Vagina (tissue), 2 donors: ENCODE data around the gene SERTM1. TPM values are rescaled to one million over a fixed set of nuclear protein-coding genes. Genes with fewer than 3 reads are reported as not detected.

Experiments used
- DNase-seq, 2 donors: peaks; one replicate each; pipeline ENCODE4 v3.0.0-alpha.2; 2017; ENCODE audit errors: extremely low spot score in 2 of 2
- H3K27ac ChIP-seq: fragments of 200-600 bp; sonication (generic); one replicate; pipeline ENCODE4 v1.5.1; 2019
- H3K27me3 ChIP-seq: fragments of 200-600 bp; sonication (generic); one replicate; pipeline ENCODE4 v1.5.1; 2019
- H3K36me3 ChIP-seq, 2 donors: fragments of 200-600 bp; sonication (generic); one replicate each; pipeline ENCODE4 v1.5.1; 2017 to 2019
- H3K4me1 ChIP-seq: fragments of 200-600 bp; sonication (generic); one replicate; pipeline ENCODE4 v1.5.1; 2019
- H3K4me3 ChIP-seq, 2 donors: fragments of 200-600 bp; sonication (generic); 1 replicate in 1 of 2; 2 replicates in 1 of 2; pipeline ENCODE4 v1.5.1; 2016 to 2019
- H3K9me3 ChIP-seq: fragments of 200-600 bp; sonication (generic); one replicate; pipeline ENCODE4 v1.5.1; 2019
- POLR2A ChIP-seq, 2 donors: fragments of 450-650 bp; IDR thresholded peaks; one replicate each; pipeline ENCODE4 v1.6.1; 2017; ENCODE audit warnings: antibody characterized with exemption in 2 of 2, mild to moderate bottlenecking in 2 of 2, moderate library complexity in 2 of 2
- POLR2AphosphoS5 ChIP-seq, 2 donors: sonication (generic); formaldehyde crosslinking; IDR thresholded peaks; one replicate each; pipeline ENCODE4 v1.9.0; 2017; ENCODE audit warnings: antibody characterized with exemption in 2 of 2, mild to moderate bottlenecking in 2 of 2, low read depth in 1 of 2; ENCODE audit not compliant: insufficient read depth in 1 of 2
- intact Hi-C: fragments of 100-400 bp; cut with DNase I; formaldehyde crosslinking; loops from one replicate; pipeline ENCODE4 v1.15.1; 2023
- total RNA-seq: library from RNA; depleted of rRNA; stranded (reverse); fragments of >200 nt; gene quantifications from one replicate; pipeline ENCODE4 v1.2.3, GENCODE V29; 2016
- TF ChIP-seq, protein P1 (sequence below), 3 experiments: fragments of 450-650 bp in 2 of 3; fragments of 200-600 bp in 1 of 3; sonication (generic) in 1 of 3; IDR thresholded peaks; one replicate each; pipeline ENCODE4 v1.5.1; 2017 to 2019; ENCODE audit warnings: antibody characterized with exemption in 3 of 3, mild to moderate bottlenecking in 2 of 3, moderate library complexity in 2 of 3

The SERTM1 gene
- total RNA-seq: 16.0 TPM

DNA sequence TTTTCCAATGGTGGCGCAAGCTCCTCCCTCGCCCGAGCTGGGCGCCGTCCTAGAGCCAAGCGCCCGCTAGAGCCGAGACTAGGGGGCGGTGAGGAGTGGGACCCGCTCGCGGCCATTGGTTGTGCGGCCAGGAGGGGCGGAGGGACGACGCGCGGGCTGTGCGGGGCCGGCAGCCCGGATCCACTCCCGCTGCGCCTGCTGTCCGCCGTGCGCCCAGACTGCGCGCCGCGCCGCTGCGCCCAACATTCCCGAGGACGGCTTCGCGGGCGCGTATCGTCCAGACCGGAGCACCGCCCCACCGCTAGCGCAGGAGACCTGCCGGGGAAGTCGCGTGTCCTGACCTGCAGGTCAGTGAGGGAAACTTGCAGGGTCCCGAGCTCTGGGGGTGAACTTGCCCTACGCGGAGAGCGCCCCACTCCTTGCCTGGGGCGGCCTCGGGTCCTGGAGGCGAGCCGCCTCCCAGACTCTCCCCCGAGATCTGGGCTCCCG is at the start of gene SERTM1:
Gene SERTM1 (plus strand): TSS at position 183 of the 489 bp plus-strand sequence. CDS start 21,059 bp downstream, outside the sequence.
- intact Hi-C loops: no loop called here
- no peaks in the 10 kb centered on the region for H3K36me3 ChIP-seq
- no peaks in the 10 kb centered on the region for H3K9me3 ChIP-seq
- peak in 1 of 2 donors; percentile 27 for TF ChIP-seq POLR2AphosphoS5 (IDR thresholded peaks at IDR 0.05; ENCODE audit: insufficient read depth in 1 of 2, low read depth in 1 of 2)
- TF ChIP-seq, protein P1, sequence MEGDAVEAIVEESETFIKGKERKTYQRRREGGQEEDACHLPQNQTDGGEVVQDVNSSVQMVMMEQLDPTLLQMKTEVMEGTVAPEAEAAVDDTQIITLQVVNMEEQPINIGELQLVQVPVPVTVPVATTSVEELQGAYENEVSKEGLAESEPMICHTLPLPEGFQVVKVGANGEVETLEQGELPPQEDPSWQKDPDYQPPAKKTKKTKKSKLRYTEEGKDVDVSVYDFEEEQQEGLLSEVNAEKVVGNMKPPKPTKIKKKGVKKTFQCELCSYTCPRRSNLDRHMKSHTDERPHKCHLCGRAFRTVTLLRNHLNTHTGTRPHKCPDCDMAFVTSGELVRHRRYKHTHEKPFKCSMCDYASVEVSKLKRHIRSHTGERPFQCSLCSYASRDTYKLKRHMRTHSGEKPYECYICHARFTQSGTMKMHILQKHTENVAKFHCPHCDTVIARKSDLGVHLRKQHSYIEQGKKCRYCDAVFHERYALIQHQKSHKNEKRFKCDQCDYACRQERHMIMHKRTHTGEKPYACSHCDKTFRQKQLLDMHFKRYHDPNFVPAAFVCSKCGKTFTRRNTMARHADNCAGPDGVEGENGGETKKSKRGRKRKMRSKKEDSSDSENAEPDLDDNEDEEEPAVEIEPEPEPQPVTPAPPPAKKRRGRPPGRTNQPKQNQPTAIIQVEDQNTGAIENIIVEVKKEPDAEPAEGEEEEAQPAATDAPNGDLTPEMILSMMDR (IDR thresholded peaks at IDR 0.05): no peak
- TF ChIP-seq POLR2A (IDR thresholded peaks at IDR 0.05): peak in 1 of 2 donors; percentile 46
- H3K4me1 ChIP-seq: no peaks in the 10 kb centered on the region
- no peaks in the 10 kb centered on the region for H3K27me3 ChIP-seq
- H3K27ac ChIP-seq: no peak within 1 kb of the TSS
- no peak for DNase-seq
- peak within 1 kb of the TSS; percentile 42 to 53 for H3K4me3 ChIP-seq

DNA sequence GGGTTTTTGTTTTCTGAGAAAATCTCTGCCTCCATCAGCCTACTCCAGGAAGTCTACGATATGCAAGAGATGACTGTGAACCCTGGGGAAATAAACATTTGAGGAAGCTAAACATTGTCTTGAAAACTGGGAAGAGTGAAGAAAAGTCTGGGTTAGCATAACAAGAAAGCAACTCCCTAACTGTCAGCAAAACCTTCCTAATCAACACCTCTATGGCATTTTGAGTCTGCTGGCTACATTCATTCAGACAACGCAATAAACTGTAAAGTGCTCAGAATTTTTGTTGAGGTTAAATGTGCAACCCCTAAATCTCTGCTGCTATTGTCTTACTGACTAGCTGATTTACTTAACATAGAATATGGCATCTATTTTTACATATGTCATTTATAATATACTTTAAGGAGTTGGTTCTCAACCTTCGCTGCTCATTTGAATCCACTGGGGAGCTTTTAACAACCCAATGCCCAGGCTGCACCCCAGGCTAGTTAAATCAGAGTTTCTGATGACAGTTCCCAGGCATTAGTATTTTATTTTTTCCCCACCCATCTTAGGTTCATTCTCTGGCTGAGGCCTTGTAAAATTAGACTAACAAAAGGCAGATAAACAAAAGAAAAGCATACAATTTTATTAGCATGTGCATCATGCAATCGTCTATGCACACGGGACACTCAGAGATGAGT is 45.3 kb upstream of the SERTM1 start:
- H3K27me3 ChIP-seq: no peaks in the 10 kb centered on the region
- H3K36me3 ChIP-seq: no peaks in the 10 kb centered on the region
- H3K4me3 ChIP-seq: no peak overlapping the region
- peaks cover 13% of the 10 kb centered on the region for H3K4me1 ChIP-seq
- no peaks in the 10 kb centered on the region for H3K9me3 ChIP-seq
- peak overlapping the region; percentile 46 for H3K27ac ChIP-seq
- TF ChIP-seq, protein P1 (IDR thresholded peaks at IDR 0.05): no peak
- TF ChIP-seq POLR2AphosphoS5 (IDR thresholded peaks at IDR 0.05; ENCODE audit: insufficient read depth in 1 of 2, low read depth in 1 of 2) (no peak), POLR2A (IDR thresholded peaks at IDR 0.05) (no peak)
- intact Hi-C loops: no loop called here
- DNase-seq: no peak

DNA sequence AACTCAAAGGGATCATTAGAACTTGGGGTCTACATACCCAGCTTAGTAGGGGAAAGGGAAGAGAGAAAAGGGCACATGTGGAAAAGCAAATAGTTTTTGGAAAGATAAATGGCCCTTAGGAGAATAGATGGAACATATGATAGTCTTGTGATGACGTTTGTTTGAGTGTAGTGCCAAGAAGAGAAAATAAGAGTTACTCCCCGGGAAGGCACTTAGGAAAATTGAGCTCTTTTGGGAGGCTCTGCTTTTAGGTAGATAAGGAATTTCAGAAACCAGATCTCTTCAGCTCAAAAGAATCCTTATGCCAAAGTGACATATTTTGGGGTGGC is 44.8 kb upstream of the SERTM1 start:
- H3K9me3 ChIP-seq: no peaks in the 10 kb centered on the region
- TF ChIP-seq, protein P1 (IDR thresholded peaks at IDR 0.05): no peak
- TF ChIP-seq POLR2AphosphoS5 (IDR thresholded peaks at IDR 0.05; ENCODE audit: insufficient read depth in 1 of 2, low read depth in 1 of 2): peak in 1 of 2 donors; percentile 30
- TF ChIP-seq POLR2A (IDR thresholded peaks at IDR 0.05): no peak
- intact Hi-C loops: no loop called here
- H3K4me3 ChIP-seq: no peak overlapping the region
- DNase-seq: no peak
- no peaks in the 10 kb centered on the region for H3K27me3 ChIP-seq
- H3K4me1 ChIP-seq: peaks cover 13% of the 10 kb centered on the region
- H3K36me3 ChIP-seq: no peaks in the 10 kb centered on the region
- peak overlapping the region; percentile 46 for H3K27ac ChIP-seq

DNA sequence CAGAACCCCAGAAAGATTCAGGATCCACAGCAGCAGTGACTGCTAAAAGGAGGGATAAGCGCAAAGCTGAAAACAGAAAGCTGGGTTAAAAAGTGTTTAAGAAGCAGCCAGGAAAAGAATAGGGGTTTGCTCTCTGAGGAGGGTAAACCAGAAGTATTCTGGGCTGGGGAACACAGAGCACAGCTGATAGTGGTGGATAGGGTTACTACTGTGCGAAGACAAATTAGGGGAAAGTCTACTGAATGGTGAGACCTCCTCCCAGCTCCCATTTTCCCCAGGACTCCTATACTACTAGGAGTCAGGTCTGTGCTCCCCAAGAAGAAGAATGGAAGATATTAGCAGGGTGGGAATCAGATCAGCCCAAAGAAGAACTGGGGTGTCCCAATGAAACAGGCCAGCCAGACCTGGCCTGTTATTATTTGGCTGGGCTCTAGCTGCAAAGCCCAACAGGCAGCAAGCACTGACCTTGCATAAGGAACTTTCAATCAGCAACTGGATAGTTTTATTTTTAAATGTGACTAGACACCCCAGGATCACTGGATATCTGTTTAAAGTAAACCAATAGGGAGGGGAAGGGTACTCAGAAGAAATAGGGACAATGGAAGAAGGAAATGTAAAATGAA is 43.5 kb upstream of the SERTM1 start:
- Histone ChIP-seq H3K9me3 (no peaks in the 10 kb centered on the region), H3K27me3 (no peaks in the 10 kb centered on the region), H3K4me1 (peaks cover 13% of the 10 kb centered on the region), H3K27ac (peak overlapping the region; percentile 46), H3K4me3 (no peak overlapping the region), H3K36me3 (no peaks in the 10 kb centered on the region)
- intact Hi-C loops: no loop called here
- TF ChIP-seq, protein P1 (IDR thresholded peaks at IDR 0.05): no peak
- no peak for TF ChIP-seq POLR2AphosphoS5 (IDR thresholded peaks at IDR 0.05; ENCODE audit: insufficient read depth in 1 of 2, low read depth in 1 of 2)
- TF ChIP-seq POLR2A (IDR thresholded peaks at IDR 0.05): no peak
- DNase-seq: no peak

DNA sequence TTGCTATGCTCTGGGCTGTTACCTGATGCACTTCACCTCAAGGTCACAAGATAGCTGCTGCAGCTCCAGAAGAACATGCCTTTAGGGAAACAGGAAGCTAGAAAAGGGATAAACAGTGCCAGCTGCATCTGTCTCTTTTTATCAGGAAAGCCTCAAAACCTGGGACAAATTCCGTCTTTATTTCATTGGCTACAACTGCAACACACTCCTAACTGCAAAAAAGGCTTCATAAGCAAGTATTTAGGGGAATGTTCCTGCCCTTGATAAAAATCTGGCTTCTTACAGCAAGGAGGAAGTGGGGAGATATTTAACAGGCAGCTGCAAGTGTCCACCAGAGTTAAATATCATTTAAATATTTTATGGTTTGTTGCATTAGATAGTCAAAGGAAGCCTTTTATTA is 34.2 kb upstream of the SERTM1 start:
- H3K4me1 ChIP-seq: peaks cover 6% of the 10 kb centered on the region
- no peaks in the 10 kb centered on the region for H3K27me3 ChIP-seq
- intact Hi-C loops: no loop called here
- H3K27ac ChIP-seq: no peak overlapping the region
- H3K9me3 ChIP-seq: no peaks in the 10 kb centered on the region
- DNase-seq: no peak
- TF ChIP-seq, protein P1 (IDR thresholded peaks at IDR 0.05): no peak
- no peak for TF ChIP-seq POLR2AphosphoS5 (IDR thresholded peaks at IDR 0.05; ENCODE audit: insufficient read depth in 1 of 2, low read depth in 1 of 2)
- TF ChIP-seq POLR2A (IDR thresholded peaks at IDR 0.05): no peak
- H3K4me3 ChIP-seq: no peak overlapping the region
- H3K36me3 ChIP-seq: no peaks in the 10 kb centered on the region
